NCI-H1092 (cell line): Measurements from ENCODE around the gene CFAP119.
"Not testable (repeated sequence)": the region's sequence is repeated elsewhere in the genome, so short reads cannot be mapped to it uniquely, and the experiment has no call there.

Source experiments
- DNase-seq: peaks from one replicate; lab custom pipeline; 2025; lab: John Stamatoyannopoulos, UW

CFAP119 gene

GRCh38 chr16:30761928-30762902 is at the start of gene CFAP119, which contains the start of gene RNF40:
CFAP119 (minus strand) TSS chr16:30762062; CDS start chr16:30761748, 314 bp downstream.
RNF40 (plus strand) TSS chr16:30762322; CDS start chr16:30762546, 224 bp downstream.
- DNase-seq: peak; percentile 96

GRCh38 chr16:30809675-30810074 is 47.8 kb upstream of the CFAP119 start:
- not testable (repeated sequence) for DNase-seq

- not testable (repeated sequence) for DNase-seq
Measured at GRCh38 chr16:30808890-30809426, 47.1 kb upstream of the CFAP119 start.

DNA sequence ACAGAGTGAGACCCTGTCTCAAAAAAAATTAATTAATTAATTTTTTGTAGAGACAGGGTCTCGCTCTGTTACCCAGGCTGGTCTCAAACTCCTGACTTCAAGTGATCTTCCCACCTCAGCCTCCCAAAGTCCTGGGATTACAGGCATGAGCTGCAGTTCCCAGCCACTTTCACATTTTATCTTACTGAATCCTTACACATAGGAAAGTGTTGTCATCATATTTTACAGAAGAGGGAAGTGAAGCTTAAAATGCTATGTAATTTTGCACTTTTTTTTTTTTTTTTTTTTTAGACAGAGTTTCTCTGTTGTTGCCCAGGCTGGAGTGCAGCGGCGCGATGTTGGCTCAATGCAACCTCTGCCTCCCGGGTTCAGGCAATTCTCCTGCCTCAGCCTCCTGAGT is 46.3 kb upstream of the CFAP119 start:
- no peak for DNase-seq

DNA sequence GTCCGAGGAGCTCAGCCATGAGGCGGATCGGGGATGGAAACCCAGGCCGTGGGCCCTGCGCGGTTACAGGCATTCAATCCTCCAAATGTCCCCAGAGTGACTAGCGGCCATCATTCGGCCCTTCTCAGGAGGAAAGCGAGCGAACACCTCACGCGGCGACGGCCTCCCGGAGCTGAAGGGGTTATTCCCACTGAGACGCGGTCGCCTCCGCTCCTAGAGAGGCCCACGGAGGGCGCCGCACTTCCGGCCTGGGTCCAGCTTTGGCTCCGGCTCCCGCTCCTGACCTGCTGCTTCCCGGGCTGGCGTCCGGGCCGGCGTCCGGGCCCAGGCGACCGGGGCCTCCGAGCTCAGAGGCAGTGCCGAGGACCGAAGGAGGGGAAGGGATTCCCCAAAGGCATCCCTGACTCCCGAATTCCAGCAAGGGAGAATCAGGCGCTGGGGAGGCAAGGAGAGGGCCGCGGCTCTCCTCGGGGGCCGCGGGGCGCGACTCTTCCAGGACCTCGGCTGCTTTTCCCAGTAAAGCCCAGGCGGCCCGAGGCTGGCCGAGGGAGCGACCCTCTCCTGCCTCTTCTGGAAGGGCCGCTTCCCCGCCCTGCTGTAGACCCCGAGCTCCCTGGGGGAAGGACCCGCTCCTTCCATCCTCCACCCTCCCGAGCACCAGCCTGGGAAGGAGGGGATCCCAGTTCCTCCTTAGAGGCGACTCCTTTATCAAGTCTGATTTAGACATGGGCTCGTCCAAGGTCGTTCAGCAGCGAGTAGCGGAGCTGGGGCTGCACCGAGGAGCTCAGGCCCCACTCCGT is 43.7 kb upstream of the CFAP119 start:
- DNase-seq: peak; percentile 73

GRCh38 chr16:30805056-30805369 is 43.2 kb upstream of the CFAP119 start:
- no peak for DNase-seq

DNA sequence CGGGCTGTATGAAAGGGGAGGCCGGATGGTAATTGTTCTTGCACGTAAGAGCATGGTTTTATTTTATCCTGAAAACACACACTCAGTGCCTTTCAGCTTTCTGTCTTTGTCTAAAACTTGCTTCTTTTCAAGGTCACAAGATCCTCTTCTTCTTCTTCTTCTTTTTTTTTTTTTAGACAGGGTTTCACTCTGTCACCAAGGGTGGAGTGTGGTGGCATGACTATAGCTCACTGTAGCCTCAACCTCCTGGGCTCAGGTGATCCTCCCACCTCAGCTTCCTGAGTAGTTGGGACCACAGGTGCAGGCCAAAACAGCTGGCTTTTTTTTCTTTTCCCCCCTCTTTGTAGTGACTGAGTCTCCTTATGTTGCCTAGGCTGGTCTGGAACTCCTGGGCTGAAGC is 41.1 kb upstream of the CFAP119 start:
- no peak for DNase-seq

DNA sequence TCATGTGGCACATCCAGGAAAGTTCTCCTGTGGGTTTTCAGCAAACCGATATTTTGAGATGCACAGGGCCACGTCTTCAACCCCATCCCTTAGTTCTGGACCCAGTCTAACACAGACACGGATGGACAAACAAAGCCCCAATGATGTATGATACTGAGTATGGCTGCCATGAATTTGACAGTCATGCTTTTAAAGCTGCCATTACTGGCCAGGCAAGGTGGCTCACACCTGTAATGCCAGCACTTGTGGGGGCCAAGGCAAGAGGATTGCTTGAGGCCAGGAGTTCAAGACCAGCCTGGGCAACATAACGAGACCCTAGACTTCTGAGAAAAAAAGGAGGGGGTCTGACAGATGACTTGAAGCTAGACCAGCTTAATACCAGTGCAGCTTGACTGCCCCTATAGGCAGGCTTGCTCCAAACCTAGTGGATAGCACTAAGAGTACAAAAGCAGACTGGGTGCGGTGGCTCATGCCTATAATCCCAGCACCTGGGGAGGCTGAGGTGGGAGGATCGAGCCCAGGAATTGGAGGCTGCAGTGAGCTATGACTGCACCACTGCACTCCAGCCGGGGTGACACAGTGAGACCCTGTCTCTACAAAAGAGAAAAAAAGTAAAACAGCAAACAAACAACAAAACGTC is 35.9 kb upstream of the CFAP119 start:
- no peak for DNase-seq

DNA sequence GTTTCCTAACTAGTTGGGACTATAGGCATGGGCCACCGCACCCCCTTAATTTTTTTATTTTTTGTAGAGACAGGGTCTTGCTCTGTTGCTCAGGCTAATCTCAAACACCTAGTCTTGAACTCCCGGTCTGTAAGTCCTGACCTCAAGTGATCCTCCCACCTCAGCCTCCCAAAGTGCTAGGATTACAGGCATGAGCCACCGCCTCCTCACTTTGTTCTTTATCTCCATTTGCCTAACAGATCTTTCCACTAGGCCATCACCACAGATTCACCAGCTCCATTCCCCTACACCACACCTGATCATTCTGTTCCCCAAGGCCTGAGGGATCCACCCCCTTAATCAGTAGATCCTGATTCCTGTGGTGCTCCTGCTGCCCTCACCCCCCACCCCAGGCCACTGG is 32.8 kb upstream of the CFAP119 start:
- DNase-seq: no peak

- DNase-seq: no peak
Measured at GRCh38 chr16:30793508-30794069, 31.7 kb upstream of the CFAP119 start.

DNA sequence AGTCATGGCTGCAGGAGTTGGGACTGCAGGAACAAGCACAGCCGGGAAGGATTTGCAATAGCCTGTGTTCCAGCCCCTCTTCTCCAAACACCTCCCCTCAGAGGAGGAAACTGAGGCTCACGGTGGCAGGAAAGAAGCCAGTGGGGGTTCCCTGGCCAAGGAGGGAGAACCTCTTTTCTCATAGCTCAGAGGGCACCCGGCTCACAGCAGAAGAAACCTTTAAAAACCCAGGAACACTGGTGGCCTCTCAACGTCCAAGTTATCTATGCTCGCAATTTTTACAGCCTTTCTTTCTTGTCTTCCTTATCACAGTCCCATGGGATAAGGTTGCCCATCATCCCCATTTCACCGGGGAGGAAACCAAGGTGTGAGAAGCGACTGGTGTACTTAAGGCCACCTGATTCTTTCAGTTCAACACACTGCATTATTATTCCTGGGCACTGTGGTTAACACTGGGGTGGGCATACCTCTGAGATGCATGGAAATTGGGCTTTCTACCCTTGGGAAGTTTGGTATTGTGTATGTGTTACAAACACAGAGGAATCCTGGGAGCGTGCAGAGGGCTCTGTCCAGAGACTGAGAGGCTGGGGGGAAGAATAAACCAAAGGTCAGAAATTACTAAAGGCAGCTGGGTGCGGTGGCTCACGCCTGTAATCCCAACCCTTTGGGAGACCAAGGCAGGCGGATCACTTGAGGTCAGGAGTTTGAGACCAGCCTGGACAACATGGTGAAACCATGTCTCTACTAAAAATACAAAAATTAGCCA is 25.9 kb upstream of the CFAP119 start:
- DNase-seq: no peak

DNA sequence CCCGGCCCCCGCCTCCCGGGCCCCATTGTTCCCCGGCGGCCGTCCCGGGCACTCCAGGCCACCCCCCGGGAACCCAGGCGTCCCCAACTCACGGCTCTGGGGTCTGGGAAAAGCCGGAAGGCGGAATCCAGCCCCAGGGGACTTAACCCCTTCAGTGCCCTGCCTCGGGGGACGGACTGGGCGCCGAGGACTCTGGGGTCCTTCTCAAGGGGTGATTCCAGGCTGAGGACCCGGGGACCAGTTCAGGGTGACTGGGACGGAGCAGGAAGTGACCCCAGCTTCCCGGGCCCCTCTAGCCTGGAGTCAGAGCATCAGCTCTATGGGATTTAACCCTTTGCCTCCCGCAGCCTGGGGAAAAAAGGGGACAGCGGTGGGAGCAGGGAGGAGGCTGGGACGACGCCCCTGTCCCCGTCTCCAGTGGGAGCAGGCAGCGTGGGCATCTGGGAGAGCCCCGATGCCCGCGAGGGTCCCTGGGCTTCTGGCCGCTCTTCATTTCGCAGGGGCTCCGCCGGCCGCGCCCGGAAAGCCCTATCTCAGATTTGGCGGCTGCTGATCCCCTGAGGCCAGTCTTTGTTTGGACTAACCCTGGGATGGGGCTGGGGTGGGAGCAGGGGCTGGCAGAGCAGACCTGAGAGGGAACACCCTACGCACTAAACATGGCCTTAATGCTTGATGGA is 25.2 kb upstream of the CFAP119 start, which contains the start of gene ZNF629:
Gene ZNF629 (minus strand): TSS at position 270 of the 677 bp plus-strand sequence. CDS start 2,723 bp downstream, outside the sequence.
- DNase-seq: peak; percentile 63

GRCh38 chr16:30786115-30786935 is 24.5 kb upstream of the CFAP119 start:
- DNase-seq: peak; percentile 7

DNA sequence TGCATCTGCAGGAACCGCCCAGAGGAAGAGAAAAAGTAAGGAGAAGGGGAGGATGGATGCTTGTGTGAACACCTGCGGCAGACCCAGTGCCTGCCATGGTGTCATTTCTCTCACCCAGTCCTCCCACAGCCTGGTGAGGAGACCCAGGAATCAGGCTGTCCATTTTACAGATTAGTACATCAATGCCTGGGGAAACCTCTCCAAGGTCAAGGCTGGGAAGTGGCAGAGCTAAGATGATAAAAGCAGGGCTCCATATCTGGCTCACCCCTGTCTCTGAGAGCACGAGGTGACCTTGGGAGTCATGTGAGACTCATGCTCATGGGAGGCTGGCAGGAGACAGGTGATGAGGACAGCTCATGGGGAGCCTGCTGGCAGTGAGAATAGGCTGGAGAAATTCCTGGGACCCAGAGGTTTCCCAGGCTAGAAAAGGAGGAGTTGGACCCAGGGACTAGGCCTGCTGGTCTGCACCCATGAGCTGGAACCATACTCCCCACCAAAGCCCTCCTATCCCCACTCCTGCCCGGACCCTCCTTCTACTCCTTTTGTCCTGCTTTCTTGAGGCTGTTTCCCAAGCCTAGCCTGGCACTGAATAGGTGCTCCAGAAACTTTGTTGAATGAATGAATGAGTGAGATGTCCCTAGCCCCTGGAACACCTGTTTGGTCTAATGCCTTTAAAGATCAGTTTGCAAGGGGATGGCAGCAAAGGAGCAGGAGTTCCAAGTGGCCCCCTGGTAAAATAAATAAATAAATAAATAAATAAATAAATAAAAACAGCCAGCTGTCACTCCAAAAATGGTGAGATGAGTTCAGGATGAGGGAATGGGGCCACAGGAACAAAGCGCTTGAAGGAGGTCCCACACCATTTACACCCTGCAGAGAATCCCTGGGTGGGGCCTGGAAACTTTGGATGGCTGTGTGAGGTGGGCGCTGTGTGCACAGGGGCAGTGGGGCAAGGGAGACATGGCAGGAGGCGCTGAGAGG is 23.6 kb upstream of the CFAP119 start:
- DNase-seq: no peak

DNA sequence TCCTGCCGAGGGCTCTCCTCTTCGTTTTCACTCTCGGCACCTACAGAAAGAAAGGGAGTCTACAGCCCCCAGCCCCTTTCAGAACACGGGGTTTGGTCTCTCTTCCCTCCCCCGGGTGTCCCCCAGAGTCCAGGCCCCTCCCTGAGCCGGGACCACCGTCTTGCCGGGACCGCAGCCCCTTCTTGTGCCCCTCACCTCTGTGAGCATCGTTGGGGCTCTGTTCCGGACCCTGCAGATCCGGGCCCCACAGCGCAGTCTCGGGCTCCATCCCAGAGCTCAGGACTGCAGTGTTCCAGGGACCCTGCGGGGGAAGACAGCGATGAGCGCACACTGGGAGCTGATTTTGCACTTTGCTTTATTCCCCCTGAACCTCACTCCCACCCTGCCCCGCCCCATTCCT is 22.4 kb upstream of the CFAP119 start:
- no peak for DNase-seq

DNA sequence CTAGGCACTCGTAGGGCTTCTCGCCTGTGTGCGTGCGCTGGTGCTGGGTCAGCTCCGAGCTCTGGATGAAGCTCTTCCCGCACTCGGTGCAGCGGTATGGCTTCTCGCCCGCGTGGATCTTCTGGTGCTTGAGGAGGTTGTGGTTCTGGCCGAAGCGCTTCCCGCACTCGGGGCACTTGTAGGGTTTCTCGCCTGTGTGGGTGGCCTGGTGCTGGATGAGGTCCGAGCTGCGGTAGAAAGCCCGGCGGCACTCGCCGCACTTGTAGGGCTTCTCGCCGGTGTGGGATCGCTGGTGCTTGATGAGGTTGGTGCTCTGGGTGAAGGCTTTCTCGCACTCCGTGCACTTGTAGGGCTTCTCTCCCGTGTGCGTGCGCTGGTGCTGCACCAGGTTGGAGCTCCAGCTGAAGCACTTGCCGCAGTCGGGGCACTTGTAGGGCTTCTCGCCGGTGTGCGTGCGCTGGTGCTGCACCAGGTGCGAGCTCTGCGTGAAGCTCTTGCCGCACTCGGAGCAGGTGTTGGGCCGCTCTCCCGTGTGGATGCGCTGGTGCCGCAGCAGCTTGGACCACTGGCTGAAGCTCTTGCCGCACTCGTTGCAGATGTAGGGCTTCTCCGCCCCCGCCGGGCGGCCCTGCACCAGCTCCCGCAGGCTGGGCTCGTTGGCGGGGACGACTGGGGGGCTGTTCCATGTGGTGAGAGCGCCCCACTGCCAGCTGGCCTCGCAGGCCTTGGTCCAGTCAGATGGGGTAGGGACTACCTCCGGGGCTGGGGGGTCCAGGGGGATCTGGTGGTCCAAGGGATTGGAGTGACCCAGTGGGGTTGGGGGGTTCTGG is 21.6 kb upstream of the CFAP119 start:
- DNase-seq: no peak
